ENCODE results near the gene CAND2. TPM values are rescaled to one million over a fixed set of nuclear protein-coding genes. Genes with fewer than 3 reads are reported as not detected.

Gene CAND2
- total and polyA plus RNA-seq, 10 of the 15 experiments (the other 5 are each of a cell fraction or from before 2014, with no cell fraction given): 0.03 to 1.9 (median 0.52) TPM

DNA sequence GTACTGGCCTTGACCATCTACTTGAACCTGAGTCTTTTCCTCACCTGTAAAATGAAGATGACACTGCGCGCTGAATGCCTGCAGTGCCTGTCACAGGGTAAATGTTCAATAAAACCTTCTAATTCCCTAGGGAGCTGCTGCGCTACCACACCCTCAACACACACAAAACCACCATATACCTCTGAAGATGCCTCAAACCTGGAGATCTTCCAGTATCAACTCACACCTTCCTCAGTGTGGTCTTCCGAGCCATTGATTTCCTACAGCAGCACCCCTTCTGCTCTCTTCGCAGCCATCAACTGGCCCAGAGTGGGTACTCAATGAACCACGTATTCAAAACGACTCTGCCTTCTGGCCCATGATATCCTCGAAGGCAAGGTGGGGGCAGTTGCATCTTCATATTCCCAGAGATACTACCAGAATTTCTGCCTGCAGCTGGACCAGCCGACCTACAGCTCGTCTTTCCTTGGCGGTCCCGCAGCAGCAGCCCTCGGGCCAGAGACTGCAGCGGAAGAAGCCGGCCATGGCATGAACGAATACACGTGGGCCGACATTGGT, 44.2 kb downstream of the CAND2 start:
- RAD21 ChIA-PET (ENCODE audit: unreplicated experiment): interaction anchor here (0.5 to 2.1 kb wide), 4 partner anchors 34 to 54 kb away, joined by 3 to 6 read pairs (median 4); no protein-coding TSS in a partner anchor
- no peak for FAIRE-seq
- Histone ChIP-seq H3K9ac (ENCODE audit: control insufficient read depth, insufficient read depth, low read length) (peak overlapping the region; percentile 99), H3K4me1 (ENCODE audit: control insufficient read depth, insufficient read depth, low read length) (peaks cover 8% of the 10 kb centered on the region; the same call in 1 of the 2 replicates), H3K79me2 (ENCODE audit: control insufficient read depth, insufficient read depth, low read length) (peaks cover 51% of the 10 kb centered on the region), H3K36me3 (ENCODE audit: control insufficient read depth in 2 of 2, insufficient read depth in 2 of 2, low read length in 1 of 2) (peaks cover 23 to 40% of the 10 kb centered on the region in 2 experiments), H3K27ac (ENCODE audit: control insufficient read depth, insufficient read depth) (peak overlapping the region; percentile 90), H4K20me1 (ENCODE audit: control insufficient read depth, insufficient read depth) (peaks cover 16% of the 10 kb centered on the region), H3K9me3 (replicated peaks; ENCODE audit: control insufficient read depth, insufficient read depth, low read length) (no peaks in the 10 kb centered on the region), H3K27me3 (replicated peaks in 1 of 2; ENCODE audit: control insufficient read depth in 2 of 2, insufficient read depth in 2 of 2, low read length in 1 of 2) (no peaks in the 10 kb centered on the region), H2AFZ (ENCODE audit: control insufficient read depth, low read depth, low read length) (peak overlapping the region; percentile 94), H3K4me3 (peak overlapping the region; percentile 98), H3K4me2 (ENCODE audit: control insufficient read depth, insufficient read depth) (peak overlapping the region; percentile 98)
- WGBS (ENCODE audit: insufficient coverage, insufficient replicate concordance, low lambda C conversion rate, missing lambda C conversion rate): 1% methylated on average over 18 of the region's 18 CpGs
- DNase-seq (ENCODE audit: low read depth, low spot score): no peak
- in situ Hi-C loops (cut with MboI) (no loop called here), intact Hi-C loops (cut with micrococcal nuclease; ENCODE audit: unreplicated experiment) (loop anchor here (5.0 kb wide), 1 partner anchor 283 kb away; the partner anchor contains the start of gene MKRN2)
- peak; percentile 54 for TF ChIP-seq MEF2B (IDR thresholded peaks at IDR 0.05; ENCODE audit: partially characterized antibody, poor library complexity, severe bottlenecking)
- TF ChIP-seq POLR2AphosphoS2 (IDR thresholded peaks at IDR 0.05; ENCODE audit: low read depth, low read length): no peak
- TF ChIP-seq DPF2 (IDR thresholded peaks at IDR 0.05): no peak
- TF ChIP-seq CREM (IDR thresholded peaks at IDR 0.05; ENCODE audit: low read depth): no peak
- TF ChIP-seq KLF5 (IDR thresholded peaks at IDR 0.05; ENCODE audit: partially characterized antibody): no peak
- SMC1A ChIA-PET (ENCODE audit: uncharacterized antibody, unreplicated experiment): interaction anchor here (1.0 to 2.4 kb wide), 5 partner anchors 8 to 611 kb away, joined by 3 to 12 read pairs (median 4); no protein-coding TSS in a partner anchor
- CTCF ChIA-PET: interaction anchor here (0.6 to 4.4 kb wide), 18 partner anchors 8 to 705 kb away, joined by 3 to 27 read pairs (median 10); no protein-coding TSS in a partner anchor
- POLR2A ChIA-PET: interaction anchor here (1.0 to 1.8 kb wide), 2 partner anchors 18 to 126 kb away, joined by 3 to 5 read pairs; no protein-coding TSS in a partner anchor
- no TSS peak for BruUV-seq (replicated peaks)
- ATAC-seq: peak; percentile 55

Data from GM12878 (cell line).